NCI-H1417 (cell line): Measurements from ENCODE around the gene NLGN1.

Experiments used
- DNase-seq, 3 experiments: peaks; one replicate each; lab custom pipeline; 2025; lab: John Stamatoyannopoulos, UW

The NLGN1 gene

DNA sequence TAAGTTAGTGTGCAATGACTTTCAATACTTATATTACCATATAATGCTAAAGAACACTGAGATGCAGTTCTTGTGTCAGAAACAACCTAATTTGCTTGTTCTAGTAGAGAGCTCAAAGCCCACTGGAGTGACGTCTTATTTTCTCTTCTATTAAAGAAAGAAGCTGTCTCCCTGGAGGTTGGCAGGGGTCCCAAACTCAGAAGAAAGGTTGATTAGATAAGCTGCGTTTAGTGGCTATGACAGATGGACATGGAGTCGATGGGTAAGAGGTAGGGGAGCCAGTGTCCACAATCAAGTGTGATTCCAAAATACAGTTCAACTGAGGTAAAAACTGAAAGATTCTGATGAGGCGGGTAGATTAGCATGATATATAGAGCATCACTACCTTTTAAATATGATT, 363.6 kb downstream of the NLGN1 start:
- peak in 1 of 3 experiments; percentile 48 for DNase-seq

- no peak for DNase-seq
These were observed 365.0 kb downstream of the NLGN1 start for GRCh38 chr3:173762501-173762900.

GRCh38 chr3:173770011-173770410, 372.5 kb downstream of the NLGN1 start:
- DNase-seq = no peak

DNA sequence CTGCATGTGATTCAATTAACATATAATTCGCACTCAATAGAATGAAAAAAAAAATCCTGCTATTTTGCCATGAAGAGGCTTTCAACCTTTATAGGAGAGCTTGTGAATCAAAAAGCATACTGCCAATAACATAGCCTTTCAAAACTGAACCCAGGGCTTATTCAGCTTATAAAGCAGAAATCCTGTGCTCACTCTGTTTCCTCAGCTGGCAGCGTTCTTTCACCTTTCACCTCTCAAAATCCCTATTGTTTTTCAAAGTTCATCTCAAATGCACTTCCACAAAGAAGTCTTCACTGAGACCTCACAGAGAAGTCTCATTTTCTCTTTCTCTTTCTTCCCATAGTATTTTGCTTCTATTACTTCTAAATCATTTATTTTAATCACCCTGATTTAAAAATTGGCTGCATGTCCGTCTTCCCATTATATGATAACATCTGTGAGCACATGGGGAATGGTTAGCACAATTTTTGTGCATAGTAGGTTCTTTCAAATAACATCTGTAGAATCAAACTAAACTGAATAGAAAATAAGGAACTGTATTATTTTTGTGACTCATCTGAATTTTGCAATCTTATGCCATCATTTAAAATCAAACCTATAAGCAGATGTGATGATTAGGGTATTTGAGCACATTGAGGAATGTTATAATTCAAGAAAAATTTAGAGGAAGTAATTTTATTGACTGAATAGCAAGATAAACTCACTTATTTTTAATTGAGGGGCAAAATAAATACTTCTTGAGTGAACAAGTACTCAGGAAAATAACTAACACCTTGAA, 373.4 kb downstream of the NLGN1 start:
- DNase-seq = no peak

DNA sequence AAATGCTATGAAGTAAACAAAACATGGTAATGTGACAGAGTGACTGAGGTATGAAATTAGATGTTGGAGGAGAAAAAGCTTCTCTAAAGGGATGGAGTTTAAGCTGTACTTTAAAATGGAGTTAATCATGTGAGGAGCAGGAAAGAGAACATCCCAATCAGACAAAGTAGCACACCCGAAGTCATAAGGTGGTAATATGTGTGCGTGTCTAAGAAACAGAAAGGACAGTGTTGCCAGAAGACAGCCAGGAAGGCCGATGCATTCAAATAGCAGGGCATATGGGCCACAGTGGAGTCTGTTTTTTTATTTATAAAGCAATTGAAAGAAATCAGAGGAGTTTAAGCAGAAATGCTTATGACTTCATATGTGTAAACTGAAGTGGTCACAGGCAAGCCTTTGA, 376.3 kb downstream of the NLGN1 start:
- DNase-seq = no peak

- no peak for DNase-seq
These were observed 376.8 kb downstream of the NLGN1 start for GRCh38 chr3:173774294-173774693.

DNA sequence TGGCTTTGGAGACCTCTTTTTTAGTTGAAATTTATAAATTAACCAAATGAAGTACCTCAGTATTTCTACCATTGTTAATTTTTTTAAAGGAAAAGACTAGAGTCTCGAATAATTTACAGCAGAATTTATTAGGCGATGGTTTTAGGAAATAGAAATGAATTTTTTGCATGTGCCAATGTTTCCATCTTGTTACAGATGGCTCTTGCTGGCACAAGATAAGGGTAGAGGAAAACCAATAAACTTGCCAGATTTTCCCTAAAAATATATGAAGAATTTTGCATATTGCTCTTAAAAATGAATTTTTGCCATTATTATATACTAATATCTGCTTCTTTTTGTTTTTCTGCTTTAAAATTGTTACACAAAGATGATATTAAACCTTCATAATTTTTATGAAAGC, 380.7 kb downstream of the NLGN1 start:
- DNase-seq = no peak

DNA sequence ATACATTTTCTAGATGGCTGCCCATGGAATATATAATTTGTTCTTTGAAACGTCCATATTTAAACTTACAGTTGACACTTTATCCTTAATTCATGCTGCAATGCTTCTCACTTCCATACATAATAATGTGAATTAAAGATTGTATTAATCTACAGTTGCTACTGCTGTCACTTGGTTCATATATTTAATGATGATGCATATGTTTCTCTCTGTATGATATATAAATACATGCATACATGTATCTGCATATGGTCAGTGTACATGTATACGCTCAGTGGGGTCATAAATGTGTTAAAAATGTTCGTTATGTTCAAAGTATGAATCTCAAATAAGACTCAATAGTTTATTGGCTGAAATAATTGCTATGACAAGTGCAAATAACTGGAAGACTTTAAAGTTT, 382.5 kb downstream of the NLGN1 start:
- no peak for DNase-seq

DNA sequence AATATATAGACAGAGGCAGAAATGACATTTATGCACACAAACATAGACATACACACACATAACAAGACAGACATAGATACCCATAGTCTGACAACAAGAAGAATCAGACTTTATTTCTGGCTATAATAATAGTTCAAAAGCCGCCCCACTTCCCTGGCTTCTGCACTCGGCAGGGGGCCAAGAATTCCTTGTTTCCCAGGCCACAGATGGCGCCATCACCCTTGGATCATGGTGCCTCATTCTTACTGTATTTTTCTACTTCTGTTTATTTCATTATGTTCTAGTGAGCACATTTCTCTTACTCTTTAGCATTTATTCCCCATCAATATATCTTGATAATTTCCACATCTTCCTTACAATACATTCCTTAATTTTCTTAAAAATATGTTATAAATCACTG, 387.5 kb downstream of the NLGN1 start:
- no peak for DNase-seq

DNA sequence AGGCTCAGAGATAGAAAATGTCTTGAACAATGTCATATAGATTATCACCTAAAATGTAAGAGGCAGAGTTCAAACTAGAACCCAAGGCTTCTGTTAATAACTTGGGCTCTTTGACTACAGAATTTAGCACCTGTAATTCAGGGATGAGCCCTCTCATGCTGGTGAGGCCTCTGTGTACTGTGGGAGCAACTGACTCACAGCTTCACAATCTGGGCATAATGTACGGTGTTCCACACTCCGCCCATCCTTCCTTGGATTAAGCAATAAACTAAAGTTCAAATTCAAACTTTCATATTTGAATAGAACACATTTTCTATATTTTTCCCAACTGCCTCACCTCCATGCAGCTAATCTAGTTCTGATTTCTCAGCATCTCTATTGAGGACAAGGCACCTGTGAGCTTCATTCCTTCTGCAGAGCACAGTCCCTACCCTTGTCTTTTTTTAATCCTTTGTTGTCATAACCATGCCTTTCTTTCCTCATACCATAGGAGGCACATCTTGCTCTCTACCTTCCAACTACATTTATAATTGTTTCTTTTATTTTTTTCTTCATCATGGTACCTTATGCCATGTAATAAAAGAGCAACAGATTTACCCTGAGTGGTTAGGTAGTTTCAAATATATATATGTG, 392.1 kb downstream of the NLGN1 start:
- DNase-seq = no peak

DNA sequence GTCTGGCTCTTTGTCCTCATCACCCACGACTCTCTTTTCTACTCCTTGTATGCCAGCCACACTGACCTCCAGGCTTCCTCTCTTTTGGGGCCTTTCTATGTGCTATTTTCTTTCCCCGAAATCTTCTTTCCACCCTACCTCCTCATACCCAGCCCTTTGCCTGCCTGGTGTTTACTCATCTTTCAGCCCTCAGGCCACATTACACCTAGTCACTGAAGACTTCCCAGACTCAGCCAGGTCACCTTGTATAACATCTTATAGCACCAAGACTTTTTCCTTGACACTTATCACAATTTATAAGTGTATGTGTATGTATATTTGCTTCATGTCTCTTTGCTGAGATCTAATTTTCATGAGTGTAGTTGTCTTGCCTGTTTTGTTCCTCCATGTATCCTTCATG, 396.4 kb downstream of the NLGN1 start:
- DNase-seq = no peak

DNA sequence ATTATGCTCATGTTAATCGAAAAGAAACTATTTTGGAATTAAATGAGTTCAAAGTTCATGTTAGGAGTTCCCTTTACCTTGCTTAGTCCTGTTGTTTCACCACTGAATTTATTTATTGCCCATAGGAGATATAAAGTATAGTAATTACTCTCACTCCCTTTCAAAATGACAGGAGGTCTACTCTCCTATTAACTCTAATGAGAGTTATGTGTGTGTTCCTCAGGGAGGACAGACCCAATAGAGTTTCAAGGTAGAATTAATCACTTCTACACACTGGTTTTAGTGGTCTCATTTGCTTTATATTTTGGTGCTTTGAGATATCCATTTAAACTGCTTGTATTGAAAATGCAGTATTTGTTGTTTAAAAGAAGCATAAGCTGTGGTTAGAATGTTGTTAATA, 398.9 kb downstream of the NLGN1 start:
- DNase-seq = peak in 1 of 3 experiments; percentile 25

DNA sequence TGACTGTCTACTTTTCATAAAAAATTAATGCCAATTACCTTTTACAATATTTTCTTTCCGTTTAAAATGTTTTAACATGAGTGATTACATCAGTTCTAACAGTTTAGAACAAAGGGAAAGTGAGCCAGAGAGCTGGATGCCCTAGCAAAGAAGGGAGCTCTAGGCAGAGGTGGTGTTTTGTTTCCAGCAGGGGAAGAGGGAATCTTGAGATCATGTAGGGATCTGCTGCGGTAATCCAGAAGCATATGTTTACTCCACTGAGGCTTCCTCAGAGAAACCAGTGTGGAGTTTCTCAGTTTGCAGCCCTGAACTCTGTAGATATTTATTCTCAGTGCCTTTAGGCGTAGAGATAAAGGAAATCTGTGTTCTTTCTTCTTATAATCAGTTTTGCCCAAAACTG, 399.3 kb downstream of the NLGN1 start:
- DNase-seq = no peak

- DNase-seq = peak in 1 of 3 experiments; percentile 52
These were observed 401.7 kb downstream of the NLGN1 start for GRCh38 chr3:173799060-173799816.

- peak in 1 of 3 experiments; percentile 20 for DNase-seq
These were observed 402.6 kb downstream of the NLGN1 start for GRCh38 chr3:173800154-173800553.

GRCh38 chr3:173814809-173815208, 417.3 kb downstream of the NLGN1 start:
- DNase-seq = no peak

- no peak for DNase-seq
These were observed 421.8 kb downstream of the NLGN1 start for GRCh38 chr3:173819368-173819767.

DNA sequence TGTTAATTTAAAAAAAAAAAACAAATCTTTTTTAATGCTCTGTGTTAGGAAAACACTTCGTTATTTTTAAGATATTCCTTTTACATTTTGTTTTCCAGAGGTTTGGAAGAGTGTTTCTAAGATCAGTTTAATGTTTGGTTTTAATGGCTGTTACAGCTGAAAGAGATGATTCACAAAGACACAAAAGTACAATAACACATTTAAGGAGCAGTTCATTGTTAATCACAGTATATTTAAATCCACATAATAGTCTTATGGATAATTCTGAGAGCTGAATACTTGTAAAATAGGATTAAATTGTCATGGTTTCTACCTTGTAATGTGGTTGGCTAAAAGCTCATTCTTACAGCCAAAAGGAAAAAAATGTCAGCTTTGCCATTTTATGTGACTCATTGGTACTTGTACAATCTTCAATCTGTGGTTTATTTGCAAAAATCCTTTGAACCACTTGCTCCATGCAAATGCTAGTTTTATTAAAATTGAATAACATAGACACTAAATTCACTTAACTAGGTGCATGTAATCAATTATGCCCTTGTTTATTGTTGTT, 426.4 kb downstream of the NLGN1 start:
- no peak for DNase-seq

DNA sequence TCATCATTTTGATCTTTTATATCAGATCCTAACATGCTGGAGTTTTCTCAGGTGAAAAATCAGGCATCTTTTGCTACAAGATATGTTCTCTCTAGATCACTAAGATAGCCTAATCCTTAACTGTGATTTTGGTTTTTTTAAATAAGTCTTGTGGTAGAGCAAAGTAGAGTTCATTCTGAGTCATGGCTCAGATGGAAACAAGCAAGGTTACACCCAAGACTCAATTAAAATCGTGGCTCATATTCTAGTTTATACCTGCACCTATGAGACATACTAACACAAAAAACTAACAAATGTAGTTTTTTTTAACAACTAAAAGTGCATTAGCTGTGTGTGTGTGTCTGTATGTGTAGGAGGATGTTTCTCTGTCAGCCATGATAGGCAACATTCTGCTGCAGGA, 428.2 kb downstream of the NLGN1 start:
- no peak for DNase-seq

GRCh38 chr3:173826416-173826815, 428.9 kb downstream of the NLGN1 start:
- DNase-seq = no peak

DNA sequence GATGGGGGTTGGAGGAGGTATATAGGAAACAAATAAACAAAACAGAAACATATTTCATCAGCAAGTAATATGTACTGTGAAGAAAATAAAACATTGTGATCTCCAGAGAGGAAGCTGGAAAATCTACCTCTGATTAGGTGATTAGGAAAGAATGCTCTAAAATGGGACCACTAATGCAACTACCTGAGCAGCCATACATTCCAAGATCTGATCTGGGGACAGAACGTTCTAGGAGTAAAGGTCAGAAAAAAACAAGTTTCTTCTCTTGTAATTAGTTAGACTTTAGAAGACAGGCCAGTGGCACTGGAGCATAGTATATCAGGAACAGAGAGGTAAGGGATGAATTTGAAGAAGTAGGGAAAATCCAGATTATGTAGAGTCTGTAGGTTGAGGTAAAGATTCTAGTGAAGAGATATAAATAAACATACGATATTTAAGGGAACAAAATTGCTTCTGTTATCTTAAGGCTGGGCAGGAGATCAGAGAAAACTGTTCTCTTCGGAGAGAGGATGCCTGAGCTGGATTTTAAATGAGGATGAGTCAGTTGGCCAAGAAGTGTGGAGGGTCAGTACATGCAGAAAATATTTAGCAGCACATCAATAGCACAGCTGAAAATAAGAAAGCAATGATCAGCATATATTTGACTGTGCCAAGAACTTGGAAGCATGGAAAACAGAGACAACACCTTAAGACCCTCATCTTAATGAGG, 429.5 kb downstream of the NLGN1 start:
- DNase-seq = no peak

- no peak for DNase-seq
These were observed 441.1 kb downstream of the NLGN1 start for GRCh38 chr3:173838644-173839043.
